Kasumi-1 (cell line): Measurements from ENCODE around the gene DHX34.
"Not testable (repeated sequence)": the region's sequence is repeated elsewhere in the genome, so short reads cannot be mapped to it uniquely, and the experiment has no call there.

Experiments used
- DNase-seq, 2 experiments: peaks; one replicate each; lab custom pipeline; 2025; lab: John Stamatoyannopoulos, UW

Gene DHX34, protein sequence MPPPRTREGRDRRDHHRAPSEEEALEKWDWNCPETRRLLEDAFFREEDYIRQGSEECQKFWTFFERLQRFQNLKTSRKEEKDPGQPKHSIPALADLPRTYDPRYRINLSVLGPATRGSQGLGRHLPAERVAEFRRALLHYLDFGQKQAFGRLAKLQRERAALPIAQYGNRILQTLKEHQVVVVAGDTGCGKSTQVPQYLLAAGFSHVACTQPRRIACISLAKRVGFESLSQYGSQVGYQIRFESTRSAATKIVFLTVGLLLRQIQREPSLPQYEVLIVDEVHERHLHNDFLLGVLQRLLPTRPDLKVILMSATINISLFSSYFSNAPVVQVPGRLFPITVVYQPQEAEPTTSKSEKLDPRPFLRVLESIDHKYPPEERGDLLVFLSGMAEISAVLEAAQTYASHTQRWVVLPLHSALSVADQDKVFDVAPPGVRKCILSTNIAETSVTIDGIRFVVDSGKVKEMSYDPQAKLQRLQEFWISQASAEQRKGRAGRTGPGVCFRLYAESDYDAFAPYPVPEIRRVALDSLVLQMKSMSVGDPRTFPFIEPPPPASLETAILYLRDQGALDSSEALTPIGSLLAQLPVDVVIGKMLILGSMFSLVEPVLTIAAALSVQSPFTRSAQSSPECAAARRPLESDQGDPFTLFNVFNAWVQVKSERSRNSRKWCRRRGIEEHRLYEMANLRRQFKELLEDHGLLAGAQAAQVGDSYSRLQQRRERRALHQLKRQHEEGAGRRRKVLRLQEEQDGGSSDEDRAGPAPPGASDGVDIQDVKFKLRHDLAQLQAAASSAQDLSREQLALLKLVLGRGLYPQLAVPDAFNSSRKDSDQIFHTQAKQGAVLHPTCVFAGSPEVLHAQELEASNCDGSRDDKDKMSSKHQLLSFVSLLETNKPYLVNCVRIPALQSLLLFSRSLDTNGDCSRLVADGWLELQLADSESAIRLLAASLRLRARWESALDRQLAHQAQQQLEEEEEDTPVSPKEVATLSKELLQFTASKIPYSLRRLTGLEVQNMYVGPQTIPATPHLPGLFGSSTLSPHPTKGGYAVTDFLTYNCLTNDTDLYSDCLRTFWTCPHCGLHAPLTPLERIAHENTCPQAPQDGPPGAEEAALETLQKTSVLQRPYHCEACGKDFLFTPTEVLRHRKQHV

DNA sequence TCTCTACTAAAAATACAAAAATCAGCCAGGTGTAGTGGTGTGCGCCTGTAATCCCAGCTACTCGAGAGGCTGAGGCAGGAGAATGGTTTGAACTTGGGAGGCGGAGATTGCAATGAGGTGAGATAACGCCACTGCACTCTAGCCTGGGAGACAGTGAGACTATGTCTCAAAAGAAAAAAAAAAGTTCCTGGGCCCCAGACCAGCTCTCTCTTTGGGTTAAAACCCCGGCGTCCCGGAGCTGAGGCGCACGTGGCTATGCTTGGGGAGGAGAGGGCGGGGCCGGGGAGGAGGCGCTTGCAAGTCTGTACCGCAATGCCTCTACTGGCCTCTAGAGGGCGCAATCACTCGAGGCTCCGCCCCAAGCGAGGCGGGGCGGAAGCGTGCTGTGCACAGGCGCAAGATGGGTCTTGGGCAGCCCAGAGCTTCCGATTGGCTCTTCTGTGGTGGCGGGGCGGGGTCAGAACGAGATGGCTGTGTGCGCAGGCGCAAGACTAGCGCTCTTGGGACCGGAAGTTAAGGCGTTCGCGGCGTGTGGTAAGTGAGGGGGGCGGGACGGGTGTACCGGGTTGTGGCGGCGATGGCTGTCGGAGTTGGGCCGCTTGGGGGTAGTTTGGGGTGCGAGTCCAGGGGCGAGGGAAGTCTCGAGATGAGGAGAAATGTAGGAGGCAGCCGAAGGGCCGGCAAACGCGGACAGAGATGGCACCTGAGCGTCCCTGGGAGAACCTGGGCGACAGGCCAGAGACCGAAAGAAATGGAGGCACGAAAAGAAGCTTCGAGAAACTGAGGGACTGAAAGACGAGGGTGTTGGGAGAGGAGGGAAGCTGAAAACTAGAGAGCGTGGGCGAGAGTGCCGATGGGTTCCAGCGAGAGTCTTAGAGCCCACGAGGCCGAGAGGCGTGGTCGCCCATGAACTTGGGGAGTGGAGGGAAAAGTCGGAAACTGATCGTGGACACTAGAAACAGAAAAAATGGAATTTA is at the start of gene DHX34:
Gene DHX34, plus strand, starts transcription at position 497 of the 977 bp plus-strand sequence. CDS start 3,716 bp downstream, outside the sequence.
- peak; percentile 97 to 99 for DNase-seq

- DNase-seq = not testable (repeated sequence)
These were observed 48.2 kb upstream of the DHX34 start for GRCh38 chr19:47300867-47301266.

GRCh38 chr19:47302249-47302648 is 46.9 kb upstream of the DHX34 start:
- DNase-seq = no peak

DNA sequence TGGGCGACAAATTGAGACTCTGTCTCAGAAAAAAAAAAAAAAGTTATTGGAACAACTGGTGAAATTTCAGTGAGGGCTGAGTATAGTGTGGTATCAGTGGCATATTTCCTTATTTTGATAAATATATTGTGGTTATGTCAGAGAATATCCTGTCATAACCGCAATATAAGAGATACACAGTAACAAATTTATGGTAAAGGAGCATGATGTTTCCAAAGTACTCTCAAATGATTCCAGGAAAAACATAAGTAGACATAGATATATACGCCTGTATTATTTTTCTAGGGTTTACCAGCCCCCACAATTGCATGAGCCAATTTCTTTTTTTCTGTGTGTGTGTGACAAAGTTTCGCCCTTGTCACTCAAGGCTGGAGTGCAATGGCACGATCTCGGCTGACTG is 45.1 kb upstream of the DHX34 start:
- DNase-seq = no peak

DNA sequence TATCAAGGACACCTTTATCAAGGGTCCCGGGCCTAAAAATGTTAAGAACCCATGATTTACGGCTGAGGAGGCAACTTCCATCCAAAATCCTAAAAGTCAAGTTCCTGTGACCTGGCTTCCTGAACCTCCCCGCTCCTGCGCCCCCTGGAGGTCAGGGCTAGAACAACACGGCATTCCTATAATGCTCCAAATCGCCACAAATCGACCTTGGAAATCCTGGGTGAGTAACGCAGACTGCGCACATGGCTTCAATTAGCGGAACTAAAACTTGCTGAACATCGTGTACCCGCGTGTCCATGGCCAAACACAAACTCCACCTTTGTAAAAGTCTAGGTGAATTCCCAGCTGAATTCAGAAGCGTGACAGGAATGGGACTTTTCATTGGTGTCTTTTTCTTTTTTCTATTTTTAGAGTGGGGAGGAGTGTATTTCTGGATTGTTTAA is 43.8 kb upstream of the DHX34 start:
- DNase-seq = peak; percentile 41 to 59

GRCh38 chr19:47306303-47306702 is 42.8 kb upstream of the DHX34 start:
- no peak for DNase-seq

DNA sequence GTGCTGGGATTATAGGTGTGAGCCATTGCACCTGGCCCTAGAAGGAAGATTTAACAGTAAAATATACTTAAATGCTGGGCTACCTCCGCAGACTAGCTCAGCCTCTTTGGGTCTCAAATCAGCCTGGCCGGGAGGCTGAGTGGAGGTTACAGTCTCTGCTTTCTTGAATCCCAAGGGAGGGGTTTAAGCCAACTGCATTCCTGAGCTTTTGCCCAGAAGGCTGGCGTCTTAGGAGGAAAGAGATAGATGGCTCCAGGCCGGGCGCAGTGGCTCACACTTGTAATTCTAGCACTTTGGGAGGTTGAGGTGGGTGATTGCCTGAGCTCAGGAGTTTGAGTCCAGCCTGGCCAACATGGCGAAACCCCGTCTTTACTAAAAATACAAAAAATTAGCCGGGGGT is 40.1 kb upstream of the DHX34 start:
- no peak for DNase-seq

DNA sequence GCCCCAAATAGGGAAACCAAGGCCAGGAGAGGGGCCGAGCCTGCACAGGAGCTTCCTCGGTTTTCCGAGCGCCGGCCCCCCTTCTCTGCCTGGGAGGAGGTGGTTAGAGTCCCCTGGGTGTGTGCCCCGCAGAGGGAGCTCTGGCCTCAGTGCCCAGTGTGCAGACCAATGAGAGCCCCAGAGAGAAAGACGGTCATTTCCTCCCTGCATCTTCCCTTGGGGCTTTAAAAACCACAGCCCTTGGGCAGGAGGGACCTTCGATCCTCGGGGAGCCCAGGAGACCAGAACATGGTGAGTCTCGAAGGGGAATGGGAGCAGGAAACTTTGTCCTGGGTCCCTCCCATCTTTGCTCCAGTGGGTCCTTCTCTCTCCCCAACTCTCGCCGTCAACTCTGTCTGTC is 39.5 kb upstream of the DHX34 start, which contains the start of gene C5AR1:
Gene C5AR1, plus strand, starts transcription at position 254 of the 400 bp plus-strand sequence. Its CDS starts 35 bp downstream, at position 289.
- DNase-seq = no peak

DNA sequence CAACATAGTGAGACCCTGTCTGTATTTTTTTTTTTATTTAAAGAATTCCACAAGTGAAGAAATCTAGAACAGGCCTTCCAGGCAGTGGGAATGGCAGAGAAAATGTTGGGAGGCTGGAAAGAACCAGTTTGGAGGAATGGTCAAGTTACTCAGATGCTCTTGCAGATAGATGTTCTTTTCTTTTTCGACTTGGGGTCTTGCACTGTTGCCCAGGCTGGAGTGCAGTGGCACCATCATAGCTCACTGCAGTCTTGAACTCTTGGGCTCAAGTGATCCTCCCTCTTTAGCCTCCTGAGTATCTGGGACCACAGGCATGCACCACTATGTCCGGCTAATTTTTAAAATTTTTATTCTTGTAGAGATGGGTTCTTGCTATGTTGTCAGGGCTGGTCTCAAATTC is 38.8 kb upstream of the DHX34 start:
- DNase-seq = no peak

DNA sequence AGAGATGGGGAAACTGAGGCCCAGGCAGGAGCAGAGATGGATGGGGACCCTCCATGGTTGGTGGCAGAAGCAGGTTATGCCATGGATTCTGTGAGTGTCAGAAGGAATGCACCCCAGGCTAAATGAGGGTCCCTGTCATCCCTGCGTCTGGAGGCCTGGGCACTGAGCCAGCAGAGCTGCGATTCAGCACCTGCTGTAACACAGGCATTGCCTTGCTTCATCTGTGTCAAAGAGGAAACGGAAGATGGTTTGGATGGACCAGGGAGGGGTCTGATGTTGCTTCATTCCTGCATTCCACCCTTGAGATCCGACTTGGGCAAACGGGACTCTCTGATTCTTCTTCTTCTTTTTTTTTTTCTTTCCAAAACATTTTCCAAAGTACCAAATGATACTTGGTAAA is 38.3 kb upstream of the DHX34 start:
- DNase-seq = peak; percentile 49 to 53

DNA sequence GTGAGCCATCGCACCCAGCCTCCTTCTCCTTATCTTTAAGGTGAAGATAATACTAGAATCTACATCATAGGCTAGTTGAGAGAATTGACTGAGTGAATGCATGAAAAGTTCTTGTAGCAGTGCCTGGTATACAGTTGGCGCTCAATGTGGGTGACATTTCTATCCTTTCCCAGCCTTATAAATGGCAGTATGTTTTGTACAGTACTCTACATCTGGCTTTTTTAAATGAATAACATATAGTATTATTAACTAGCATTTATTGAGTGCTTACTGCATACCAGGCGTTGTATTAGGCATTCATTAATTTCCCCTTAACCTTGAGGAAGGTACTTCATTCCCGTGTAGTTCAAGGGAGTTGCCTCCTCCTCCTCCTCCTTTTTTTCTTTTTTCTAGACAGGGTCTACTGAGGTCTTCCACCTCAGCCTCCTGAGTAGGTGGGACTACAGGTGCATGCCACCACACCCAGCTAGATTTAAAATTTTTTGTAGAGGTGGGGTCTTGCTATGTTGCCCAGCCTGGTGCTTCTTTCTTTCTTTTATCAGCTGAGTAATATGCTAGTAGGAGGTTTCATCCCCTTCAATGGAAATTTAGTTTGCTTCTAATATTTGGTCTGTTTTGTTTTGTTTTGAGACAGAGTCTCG is 36.6 kb upstream of the DHX34 start:
- DNase-seq = no peak

- no peak for DNase-seq
These were observed 35.3 kb upstream of the DHX34 start for GRCh38 chr19:47313754-47314295.

DNA sequence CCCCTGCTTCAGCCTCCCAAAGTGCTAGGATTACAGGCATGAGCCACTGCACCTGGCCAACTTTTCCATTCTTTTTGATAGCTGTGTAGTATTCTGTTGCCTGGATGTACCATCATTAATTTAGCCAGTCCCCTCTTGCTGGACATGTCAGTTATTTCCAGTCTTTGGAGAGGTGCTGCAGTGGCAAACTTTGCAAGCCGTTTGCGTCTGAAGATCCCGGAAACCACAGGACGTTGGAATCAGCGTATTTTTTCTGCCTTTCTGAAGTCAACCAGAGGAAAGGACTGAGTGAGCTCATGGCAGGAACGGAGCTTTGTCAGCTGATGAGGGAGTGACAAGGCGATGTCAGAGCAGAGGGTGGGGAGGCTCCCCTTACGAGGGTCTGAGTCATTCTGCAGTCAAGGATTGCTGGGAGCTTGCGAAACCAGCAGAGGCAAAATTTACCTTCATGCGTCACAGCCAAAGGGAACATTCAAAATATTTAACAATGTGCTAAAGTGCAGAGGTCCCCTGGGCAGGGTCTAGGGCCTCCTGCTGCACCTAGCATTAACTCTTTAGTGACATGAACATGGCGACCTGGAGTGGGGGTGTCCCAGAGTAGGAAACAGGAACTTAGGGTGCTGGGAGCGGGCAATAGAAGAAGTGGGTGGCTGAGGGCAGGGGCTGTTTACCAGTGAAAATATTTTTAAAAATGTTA is 33.8 kb upstream of the DHX34 start:
- DNase-seq = peak; percentile 98 to 99

DNA sequence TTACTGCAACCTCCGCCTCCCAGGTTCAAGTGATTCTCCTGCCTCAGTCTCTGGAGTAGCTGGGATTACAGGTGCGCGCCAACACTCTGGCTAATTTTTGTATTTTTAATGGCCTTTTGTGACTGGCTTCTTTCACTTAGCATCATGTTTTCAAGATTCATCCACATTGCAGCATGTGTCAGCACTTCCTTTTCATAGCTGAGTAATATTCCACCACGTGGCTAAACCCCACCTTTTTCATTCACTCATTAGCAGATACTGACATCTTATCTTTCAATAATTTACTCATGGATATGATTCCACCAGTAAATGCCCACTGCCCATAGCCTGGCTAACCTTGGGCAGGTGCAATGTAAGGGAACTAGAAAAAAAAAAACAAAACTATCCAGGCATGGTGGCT is 32.6 kb upstream of the DHX34 start:
- DNase-seq = no peak

DNA sequence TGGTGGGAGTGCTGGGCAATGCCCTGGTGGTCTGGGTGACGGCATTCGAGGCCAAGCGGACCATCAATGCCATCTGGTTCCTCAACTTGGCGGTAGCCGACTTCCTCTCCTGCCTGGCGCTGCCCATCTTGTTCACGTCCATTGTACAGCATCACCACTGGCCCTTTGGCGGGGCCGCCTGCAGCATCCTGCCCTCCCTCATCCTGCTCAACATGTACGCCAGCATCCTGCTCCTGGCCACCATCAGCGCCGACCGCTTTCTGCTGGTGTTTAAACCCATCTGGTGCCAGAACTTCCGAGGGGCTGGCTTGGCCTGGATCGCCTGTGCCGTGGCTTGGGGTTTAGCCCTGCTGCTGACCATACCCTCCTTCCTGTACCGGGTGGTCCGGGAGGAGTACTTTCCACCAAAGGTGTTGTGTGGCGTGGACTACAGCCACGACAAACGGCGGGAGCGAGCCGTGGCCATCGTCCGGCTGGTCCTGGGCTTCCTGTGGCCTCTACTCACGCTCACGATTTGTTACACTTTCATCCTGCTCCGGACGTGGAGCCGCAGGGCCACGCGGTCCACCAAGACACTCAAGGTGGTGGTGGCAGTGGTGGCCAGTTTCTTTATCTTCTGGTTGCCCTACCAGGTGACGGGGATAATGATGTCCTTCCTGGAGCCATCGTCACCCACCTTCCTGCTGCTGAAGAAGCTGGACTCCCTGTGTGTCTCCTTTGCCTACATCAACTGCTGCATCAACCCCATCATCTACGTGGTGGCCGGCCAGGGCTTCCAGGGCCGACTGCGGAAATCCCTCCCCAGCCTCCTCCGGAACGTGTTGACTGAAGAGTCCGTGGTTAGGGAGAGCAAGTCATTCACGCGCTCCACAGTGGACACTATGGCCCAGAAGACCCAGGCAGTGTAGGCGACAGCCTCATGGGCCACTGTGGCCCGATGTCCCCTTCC is 28.9 kb upstream of the DHX34 start:
- no peak for DNase-seq

- no peak for DNase-seq
These were observed 27.5 kb upstream of the DHX34 start for GRCh38 chr19:47321630-47322029.

- peak; percentile 36 to 39 for DNase-seq
These were observed 27.1 kb upstream of the DHX34 start for GRCh38 chr19:47322058-47322457.

GRCh38 chr19:47323409-47323808 is 25.7 kb upstream of the DHX34 start:
- DNase-seq = no peak
